LNCAP (cell line): ENCODE measurements around the gene RBFOX2.

Experiments
- CTCF ChIP-seq: fragments of 450-650 bp; IDR thresholded peaks from 2 replicates; pipeline ENCODE4 v1.5.1; 2017; ENCODE audit warnings: mild to moderate bottlenecking

Gene RBFOX2

GRCh38 chr22:35844886-35845285 is 183.7 kb downstream of the RBFOX2 start:
- no peak for TF ChIP-seq CTCF

- TF ChIP-seq CTCF, result peak; percentile 48
Measured at GRCh38 chr22:35842954-35843353, 185.7 kb downstream of the RBFOX2 start.

- TF ChIP-seq CTCF, result no peak
Measured at GRCh38 chr22:35842519-35842913, 186.1 kb downstream of the RBFOX2 start.

GRCh38 chr22:35841907-35842518 is 186.6 kb downstream of the RBFOX2 start:
- TF ChIP-seq CTCF, result no peak

GRCh38 chr22:35840302-35840739 is 188.3 kb downstream of the RBFOX2 start:
- no peak for TF ChIP-seq CTCF

- no peak for TF ChIP-seq CTCF
Measured at GRCh38 chr22:35839841-35840301, 188.8 kb downstream of the RBFOX2 start.

GRCh38 chr22:35838855-35839576 is 189.6 kb downstream of the RBFOX2 start:
- TF ChIP-seq CTCF, result peak; percentile 48
